H1 (cell line): ENCODE measurements around the gene HOXB8. TPM values are rescaled to one million over a fixed set of nuclear protein-coding genes. Genes with fewer than 3 reads are reported as not detected.

Source experiments
- CTCF ChIA-PET: fragments of 300-600 bp; sonication (Branson Sonifier 250); formaldehyde crosslinking; loops from one replicate; lab custom pipeline; 2021; ENCODE audit not compliant: partially characterized antibody; lab: Charles Lee
- POLR2A ChIA-PET: fragments of 300-600 bp; sonication (Branson Sonifier 250); formaldehyde crosslinking; loops from one replicate; lab custom pipeline; 2021; ENCODE audit warnings: inconsistent platforms; ENCODE audit not compliant: partially characterized antibody; lab: Charles Lee
- DNase-seq, 2 experiments: peaks; one replicate each; pipeline versions ENCODE4 v3.0.0 to v3.0.0-alpha.2; 2010 to 2022; ENCODE audit warnings: low spot score in 2 of 2, low read depth in 1 of 2, mixed read lengths in 1 of 2
- FAIRE-seq: peaks from 2 replicates; lab custom pipeline; 2011; peaks lifted over from hg19 to GRCh38; lab: Jason Lieb, UNC
- H2AFZ ChIP-seq: 2 replicates; pipeline ENCODE4 v1.8.1; 2012; ENCODE audit warnings: low read length, inconsistent platforms
- H2AK5ac ChIP-seq: 2 replicates; pipeline ENCODE4 v1.6.1; 2013; ENCODE audit warnings: low read depth, low read length
- H2BK120ac ChIP-seq: replicated peaks from 2 replicates; pipeline ENCODE3; 2013; ENCODE audit warnings: low read depth, low read length, inconsistent platforms
- H2BK12ac ChIP-seq: 2 replicates; pipeline ENCODE4 v1.6.1; 2013; ENCODE audit warnings: low read depth, low read length
- H2BK15ac ChIP-seq: 2 replicates; pipeline ENCODE4 v1.6.1; 2013; ENCODE audit warnings: low read length
- H2BK20ac ChIP-seq: 2 replicates; pipeline ENCODE4 v1.6.1; 2013; ENCODE audit warnings: low read length
- H2BK5ac ChIP-seq: 2 replicates; pipeline ENCODE4 v1.6.1; 2013; ENCODE audit warnings: low read depth, low read length
- H3K14ac ChIP-seq: 2 replicates; pipeline ENCODE4 v1.6.1; 2013; ENCODE audit warnings: inconsistent platforms; ENCODE audit not compliant: insufficient read length
- H3K18ac ChIP-seq: 2 replicates; pipeline ENCODE4 v1.6.1; 2013; ENCODE audit warnings: low read length; ENCODE audit errors: extremely low read depth
- H3K23ac ChIP-seq: 2 replicates; pipeline ENCODE4 v1.6.1; 2013; ENCODE audit warnings: inconsistent platforms; ENCODE audit not compliant: insufficient read length
- H3K23me2 ChIP-seq: 2 replicates; pipeline ENCODE4 v1.6.1; 2013; ENCODE audit warnings: low read depth, low read length
- H3K27ac ChIP-seq: 2 replicates; pipeline ENCODE4 v1.6.1; 2011; ENCODE audit warnings: low read depth, low read length, inconsistent platforms
- H3K27me3 ChIP-seq, 4 experiments: replicated peaks in 1 of 4; 1 replicate in 1 of 4; 2 replicates in 3 of 4; pipeline versions ENCODE4 v1.6.1 to v1.8.1; 2011 to 2013; ENCODE audit warnings: low read length in 3 of 4, mild to moderate bottlenecking in 3 of 4, inconsistent platforms in 2 of 4, mixed read lengths in 2 of 4, moderate library complexity in 1 of 4; ENCODE audit not compliant: control insufficient read depth in 3 of 4, insufficient read depth in 3 of 4; ENCODE audit errors: extremely low read depth in 1 of 4
- H3K36me3 ChIP-seq, 4 experiments: 2 replicates each; pipeline versions ENCODE4 v1.6.1 to v1.8.1; 2011 to 2013; ENCODE audit warnings: mild to moderate bottlenecking in 4 of 4, low read length in 3 of 4, moderate library complexity in 2 of 4, control low read depth in 1 of 4, inconsistent platforms in 1 of 4; ENCODE audit not compliant: insufficient read depth in 4 of 4, control insufficient read depth in 2 of 4
- H3K4ac ChIP-seq: replicated peaks from 2 replicates; pipeline ENCODE3; 2013; ENCODE audit warnings: low read length, low read depth, mixed read lengths, inconsistent platforms; ENCODE audit not compliant: insufficient read length
- H3K4me1 ChIP-seq, 4 experiments: replicated peaks in 1 of 4; 1 replicate in 1 of 4; 2 replicates in 3 of 4; pipeline versions ENCODE4 v1.6.1 to v1.8.1; 2011 to 2013; ENCODE audit warnings: low read length in 3 of 4, inconsistent platforms in 2 of 4, mixed read lengths in 1 of 4; ENCODE audit not compliant: insufficient read depth in 4 of 4, control insufficient read depth in 3 of 4
- H3K4me2 ChIP-seq, 2 experiments: 2 replicates each; pipeline versions ENCODE4 v1.6.1 to v1.8.1; 2011 to 2013; ENCODE audit warnings: low read depth in 2 of 2, low read length in 2 of 2, control low read depth in 1 of 2, inconsistent platforms in 1 of 2, mild to moderate bottlenecking in 1 of 2; ENCODE audit not compliant: insufficient read depth in 1 of 2
- H3K4me3 ChIP-seq, 4 experiments: fragments of 200-600, 300-600 bp in 1 of 4; sonication (generic), shearing (Covaris generic), sonication (Bioruptor Twin) in 1 of 4; 2 replicates each; pipeline versions ENCODE4 v1.5.1 to v1.8.1; 2011 to 2016; ENCODE audit warnings: low read length in 4 of 4, low read depth in 3 of 4, control low read depth in 2 of 4, inconsistent platforms in 2 of 4, mild to moderate bottlenecking in 2 of 4, mixed read lengths in 1 of 4, moderate library complexity in 1 of 4; ENCODE audit not compliant: insufficient read depth in 2 of 4; ENCODE audit errors: extremely low read depth in 1 of 4
- H3K56ac ChIP-seq: replicated peaks from 2 replicates; pipeline ENCODE3; 2013; ENCODE audit warnings: low read depth, mild to moderate bottlenecking, mixed read lengths, low read length, inconsistent platforms; ENCODE audit not compliant: insufficient read length
- H3K79me1 ChIP-seq: 2 replicates; pipeline ENCODE4 v1.6.1; 2013; ENCODE audit warnings: low read depth, low read length, control low read depth
- H3K79me2 ChIP-seq, 2 experiments: 2 replicates each; pipeline versions ENCODE4 v1.6.1 to v1.8.1; 2012 to 2013; ENCODE audit warnings: low read length in 2 of 2, mild to moderate bottlenecking in 2 of 2, inconsistent platforms in 1 of 2; ENCODE audit not compliant: insufficient read depth in 2 of 2, control insufficient read depth in 1 of 2
- H3K9ac ChIP-seq, 4 experiments: replicated peaks in 1 of 4; 1 replicate in 1 of 4; 2 replicates in 3 of 4; pipeline versions ENCODE4 v1.6.1 to v1.8.1; 2011 to 2013; ENCODE audit warnings: low read depth in 3 of 4, low read length in 3 of 4, control low read depth in 2 of 4, mild to moderate bottlenecking in 2 of 4, moderate library complexity in 2 of 4, inconsistent platforms in 1 of 4; ENCODE audit errors: extremely low read depth in 1 of 4
- H3K9me3 ChIP-seq, 2 experiments: 2 replicates each; pipeline versions ENCODE4 v1.6.1 to v1.8.1; 2012 to 2013; ENCODE audit warnings: mild to moderate bottlenecking in 2 of 2, moderate library complexity in 2 of 2, control low read depth in 1 of 2, inconsistent platforms in 1 of 2, low read depth in 1 of 2, low read length in 1 of 2, mixed read lengths in 1 of 2; ENCODE audit not compliant: insufficient read depth in 2 of 2
- H4K20me1 ChIP-seq, 2 experiments: replicated peaks in 1 of 2; 2 replicates each; pipeline versions ENCODE3 to v1.8.1; 2011 to 2013; ENCODE audit warnings: inconsistent platforms in 2 of 2, low read length in 2 of 2, mild to moderate bottlenecking in 1 of 2; ENCODE audit not compliant: insufficient read depth in 2 of 2, control insufficient read depth in 1 of 2
- H4K5ac ChIP-seq: 2 replicates; pipeline ENCODE4 v1.6.1; 2013; ENCODE audit warnings: low read length, low read depth, mixed read lengths, inconsistent platforms; ENCODE audit not compliant: insufficient read length
- H4K8ac ChIP-seq: 2 replicates; pipeline ENCODE4 v1.8.0; 2013; ENCODE audit warnings: mild to moderate bottlenecking, moderate library complexity, low read length, inconsistent platforms; ENCODE audit not compliant: insufficient read depth; ENCODE audit errors: extremely low read depth
- H4K91ac ChIP-seq: replicated peaks from 2 replicates; pipeline ENCODE3; 2013; ENCODE audit warnings: low read length, mixed read lengths, inconsistent platforms; ENCODE audit not compliant: insufficient read length
- BRCA1 ChIP-seq: IDR thresholded peaks from 2 replicates; pipeline ENCODE4 v1.6.1; 2012; ENCODE audit warnings: low read depth, low read length, improper control_type of control experiment
- CBX8 ChIP-seq: fragments of 300-800, 300-1000 bp; sonication (generic); IDR thresholded peaks from 2 replicates; pipeline ENCODE4 v1.7.1; 2016; ENCODE audit warnings: low read depth, low read length, borderline replicate concordance
- EZH2 ChIP-seq: fragments of 200-600 bp; sonication (generic); IDR thresholded peaks from 2 replicates; pipeline ENCODE4 v1.7.1; 2012; ENCODE audit warnings: low read depth, mild to moderate bottlenecking, moderate library complexity, low read length, inconsistent platforms; ENCODE audit not compliant: severe bottlenecking
- GTF2F1 ChIP-seq: IDR thresholded peaks from 2 replicates; pipeline ENCODE4 v1.6.1; 2012; ENCODE audit warnings: low read depth, low read length, improper control_type of control experiment, borderline replicate concordance
- NRF1 ChIP-seq: IDR thresholded peaks from 2 replicates; pipeline ENCODE4 v1.6.1; 2011; ENCODE audit warnings: mild to moderate bottlenecking, low read depth, low read length, improper control_type of control experiment
- RNF2 ChIP-seq: fragments of 200-900, 300-1000 bp; sonication (generic); IDR thresholded peaks from 2 replicates; pipeline ENCODE4 v1.7.1; 2016; ENCODE audit warnings: borderline replicate concordance, low read depth, mild to moderate bottlenecking, antibody characterized with exemption, low read length; ENCODE audit not compliant: poor library complexity, severe bottlenecking; ENCODE audit errors: missing control alignments
- SUZ12 ChIP-seq: fragments of 200-600 bp; sonication (generic); IDR thresholded peaks from 2 replicates; pipeline ENCODE4 v1.6.1; 2012; ENCODE audit warnings: mild to moderate bottlenecking, inconsistent platforms, low read length, moderate library complexity, mixed read lengths
- ZNF274 ChIP-seq: IDR thresholded peaks from 2 replicates; pipeline ENCODE4 v1.7.0; 2012; ENCODE audit warnings: low read length, borderline replicate concordance; ENCODE audit errors: extremely low read depth
- WGBS, 2 experiments: shearing (Covaris generic) in 1 of 2; methylation state at CpG; one replicate each; pipeline versions ENCODE4 v1.1.6 to v1.1.7; 2013 to 2015; ENCODE audit warnings: low lambda C conversion rate in 2 of 2, mixed read lengths in 2 of 2, inconsistent platforms in 1 of 2, low coverage in 1 of 2, missing lambda C conversion rate in 1 of 2; ENCODE audit not compliant: insufficient replicate concordance in 2 of 2, insufficient coverage in 1 of 2, insufficient read length in 1 of 2; ENCODE audit errors: extremely low coverage in 1 of 2, missing lambda C conversion rate in 1 of 2; 5-methylcytosine and 5-hydroxymethylcytosine counted together
- polyA plus RNA-seq, 7 experiments: library from polyadenylated mRNA; depleted of rRNA in 3 of 7; stranded (reverse) in 5 of 7; unstranded in 2 of 7; fragments of >200 nt in 5 of 7; fragments of 200-250 nt in 2 of 7; gene quantifications; 1 replicate in 5 of 7; 2 replicates in 1 of 7; 4 replicates in 1 of 7; pipeline versions ENCODE4 v1.2.1 to v1.2.3, GENCODE V29; 2011 to 2013; ENCODE audit warnings: missing spikeins in 2 of 7, mixed read lengths in 2 of 7
- total RNA-seq: library from RNA; stranded (reverse); fragmentation: NEBNext Ultra II Directional; extraction: Animal tissue kit (Norgen Biotek cat#: 25700); gene quantifications from 2 replicates; pipeline ENCODE4 v1.2.1, GENCODE V29; 2021
- TF ChIP-seq, protein P1 (sequence below): IDR thresholded peaks from 2 replicates; pipeline ENCODE4 v1.6.1; 2012; ENCODE audit warnings: inconsistent platforms

HOXB8 gene
- total and polyA plus RNA-seq, 2 of the 8 experiments (the other 6 are each of a cell fraction or from before 2014, with no cell fraction given), result not detected

DNA sequence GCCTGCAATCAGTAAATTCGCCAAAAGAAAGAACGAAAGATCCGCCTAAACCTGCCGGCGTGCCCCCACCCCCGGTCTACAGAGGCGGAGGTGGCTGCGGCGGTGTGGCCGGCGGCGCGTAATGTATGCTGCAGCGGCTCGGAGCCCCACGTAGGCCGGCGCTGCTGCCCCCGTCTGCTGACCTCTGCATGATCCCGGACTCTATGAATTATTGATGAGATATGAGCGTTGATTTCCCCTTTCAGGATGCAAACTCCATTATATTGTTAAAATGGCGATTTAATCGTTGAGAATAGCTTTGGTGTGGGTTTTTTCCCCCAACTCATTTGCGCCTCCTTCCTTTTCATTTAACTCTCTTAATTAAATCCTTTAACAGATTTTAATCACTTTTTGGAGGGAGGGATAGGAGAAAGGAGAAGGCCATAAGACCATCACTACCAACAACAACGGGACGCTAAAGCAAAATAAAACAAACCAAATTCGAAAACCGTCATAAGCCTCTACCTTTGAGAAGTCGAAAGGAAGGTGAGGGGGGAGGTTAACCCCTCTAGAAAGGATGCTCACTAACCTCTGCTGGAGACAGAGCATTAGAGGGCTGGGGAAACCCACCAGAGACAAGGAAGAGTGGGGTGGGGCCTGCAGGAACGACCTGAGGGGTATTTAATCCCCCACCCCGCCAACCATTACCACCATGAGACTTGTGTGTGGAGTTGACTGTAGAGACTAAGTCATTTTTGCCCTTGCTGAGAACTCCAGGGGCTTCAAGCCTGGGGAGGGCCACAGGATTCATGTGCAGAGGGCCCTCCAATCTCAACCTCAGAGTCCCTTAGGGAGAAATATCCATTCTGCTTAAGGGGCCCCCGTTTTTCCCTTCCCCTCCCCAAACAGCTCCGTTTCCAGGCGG is 28.5 kb downstream of the HOXB8 start:
- POLR2A ChIA-PET, result interaction anchor here (1.6 kb wide), 1 partner anchor 12 kb away, joined by 4 read pairs; no protein-coding TSS in a partner anchor
- H3K9me3 ChIP-seq, result no peaks in the 10 kb centered on the region
- H2BK15ac ChIP-seq, result no peak overlapping the region
- H2AFZ ChIP-seq, result no peak overlapping the region
- DNase-seq, result no peak
- no peak overlapping the region for H2BK20ac ChIP-seq
- H3K79me1 ChIP-seq, result no peaks in the 10 kb centered on the region
- H3K56ac ChIP-seq, result no peak overlapping the region
- no peak for FAIRE-seq
- peaks cover 99 to 100% (median 100%) of the 10 kb centered on the region in 4 experiments for H3K27me3 ChIP-seq
- no peak overlapping the region for H3K27ac ChIP-seq
- 12% methylated on average over 34 of the region's 34 CpGs; no CpG with 5 or more reads in 1 of the 2 experiments for WGBS, 2 experiments
- H3K4me1 ChIP-seq, result peaks cover 0 to 5% (median 3%) of the 10 kb centered on the region in 4 experiments; a peak in 4 of 7 replicates
- no peak overlapping the region for H3K14ac ChIP-seq
- H3K23ac ChIP-seq, result no peak overlapping the region
- CTCF ChIA-PET, result interaction anchor here (0.9 to 4.7 kb wide), 17 partner anchors 10 to 323 kb away, joined by 3 to 24 read pairs (median 5); no protein-coding TSS in a partner anchor
- no peaks in the 10 kb centered on the region for H3K23me2 ChIP-seq
- no peak overlapping the region for H3K18ac ChIP-seq
- no peak overlapping the region for H2BK120ac ChIP-seq
- peaks cover 0 to 18% (median 0%) of the 10 kb centered on the region in 4 experiments; a peak in 1 of 8 replicates for H3K36me3 ChIP-seq
- H2BK12ac ChIP-seq, result no peak overlapping the region
- H3K4me3 ChIP-seq, result 0 out of 8 replicates have a peak overlapping the region, but pooled peaks of 1 of the 4 experiments have one; percentile 42
- no peak overlapping the region for H3K4me2 ChIP-seq
- H2AK5ac ChIP-seq, result no peak overlapping the region
- no peaks in the 10 kb centered on the region for H3K79me2 ChIP-seq
- no peak overlapping the region for H3K9ac ChIP-seq
- no peak overlapping the region for H2BK5ac ChIP-seq
- H4K20me1 ChIP-seq, result peaks cover 22 to 38% of the 10 kb centered on the region in 2 experiments
- H3K4ac ChIP-seq, result no peak overlapping the region
- H4K91ac ChIP-seq, result no peak overlapping the region
- H4K8ac ChIP-seq, result no peak overlapping the region
- H4K5ac ChIP-seq, result no peak overlapping the region
- TF ChIP-seq ZNF274, result no peak
- no peak for TF ChIP-seq NRF1
- peak; percentile 84 for TF ChIP-seq SUZ12
- TF ChIP-seq EZH2, result peak; percentile 99
- no peak for TF ChIP-seq BRCA1
- TF ChIP-seq RNF2, result peak; percentile 92
- TF ChIP-seq, protein P1, sequence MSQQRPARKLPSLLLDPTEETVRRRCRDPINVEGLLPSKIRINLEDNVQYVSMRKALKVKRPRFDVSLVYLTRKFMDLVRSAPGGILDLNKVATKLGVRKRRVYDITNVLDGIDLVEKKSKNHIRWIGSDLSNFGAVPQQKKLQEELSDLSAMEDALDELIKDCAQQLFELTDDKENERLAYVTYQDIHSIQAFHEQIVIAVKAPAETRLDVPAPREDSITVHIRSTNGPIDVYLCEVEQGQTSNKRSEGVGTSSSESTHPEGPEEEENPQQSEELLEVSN, result no peak
- no peak for TF ChIP-seq GTF2F1
- TF ChIP-seq CBX8, result peak; percentile 77; the same call in 1 of the 2 replicates
